Adipose tissue (tissue), 3 donors: ENCODE results near the gene NKPD1. TPM values are rescaled to one million over a fixed set of nuclear protein-coding genes. Genes with fewer than 3 reads are reported as not detected.

Experiments
- H3K27ac ChIP-seq: one replicate; pipeline ENCODE4 v1.5.1; 2013; ENCODE audit warnings: low read depth, low read length
- WGBS, 3 donors: extraction: QIAGEN DNeasy Blood & Tissue Kit; methylation state at CpG; one replicate each; pipeline ENCODE4 v1.1.7; 2013; 5-methylcytosine and 5-hydroxymethylcytosine counted together
- polyA plus RNA-seq, 3 donors: library from polyadenylated mRNA; stranded (reverse); fragments of 200-250 nt; gene quantifications; one replicate each; pipeline ENCODE4 v1.2.3, GENCODE V29; 2013
- donor health status: healthy with polysubstance abuse.
- donor health status: Bipolar disorder and iron deficiency.
- donor health status: healthy.

NKPD1 gene
- polyA plus RNA-seq: under 1 TPM; 0.04 to 0.11 (median 0.05) TPM

- WGBS, 3 donors: 29 to 61% (median 56%) methylated on average over 27 to 29 of the region's 29 CpGs
- H3K27ac ChIP-seq: no peak within 1 kb of the TSS
These were observed at the start of gene NKPD1 for GRCh38 chr19:45160870-45161737. Gene NKPD1, minus strand, starts transcription at chr19:45160982. Its CDS starts 832 bp downstream, at chr19:45160150.

GRCh38 chr19:45206328-45206727 lies 45.5 kb upstream of the NKPD1 start:
- WGBS, 3 donors: 89 to 97% (median 91%) methylated on average over 3 of the region's 3 CpGs
- no peak overlapping the region for H3K27ac ChIP-seq

GRCh38 chr19:45205810-45206209 lies 45.0 kb upstream of the NKPD1 start:
- H3K27ac ChIP-seq: no peak overlapping the region
- 85 to 90% (median 90%) methylated on average over 12 of the region's 12 CpGs for WGBS, 3 donors

GRCh38 chr19:45202637-45203036 lies 41.9 kb upstream of the NKPD1 start:
- no peak overlapping the region for H3K27ac ChIP-seq
- 78 to 81% (median 78%) methylated on average over 6 of the region's 6 CpGs for WGBS, 3 donors

GRCh38 chr19:45200568-45200967 lies 39.8 kb upstream of the NKPD1 start:
- 51 to 62% (median 54%) methylated on average over 4 of the region's 4 CpGs for WGBS, 3 donors
- H3K27ac ChIP-seq: no peak overlapping the region

GRCh38 chr19:45195764-45196163 lies 35.0 kb upstream of the NKPD1 start:
- H3K27ac ChIP-seq: no peak overlapping the region
- WGBS, 3 donors: 83 to 92% (median 91%) methylated on average over 6 of the region's 6 CpGs

- no peak overlapping the region for H3K27ac ChIP-seq
These were observed 30.6 kb upstream of the NKPD1 start for GRCh38 chr19:45191375-45191774.

GRCh38 chr19:45189971-45190370 lies 29.2 kb upstream of the NKPD1 start:
- 92 to 100% (median 92%) methylated on average over 1 of the region's 1 CpG for WGBS, 3 donors
- H3K27ac ChIP-seq: no peak overlapping the region

More at GRCh38 chr19:45191375-45191774, 30.6 kb upstream of the NKPD1 start:
- WGBS, 3 donors: 92 to 98% (median 93%) methylated on average over 4 of the region's 4 CpGs

- H3K27ac ChIP-seq: no peak overlapping the region
- 45 to 47% (median 47%) methylated on average over 12 of the region's 12 CpGs for WGBS, 3 donors
These were observed 26.8 kb upstream of the NKPD1 start for GRCh38 chr19:45187421-45188100.

- no peak overlapping the region for H3K27ac ChIP-seq
- WGBS, 3 donors: 83 to 95% (median 90%) methylated on average over 12 of the region's 12 CpGs
These were observed 25.9 kb upstream of the NKPD1 start for GRCh38 chr19:45186509-45187334.

GRCh38 chr19:45184115-45184514 lies 23.3 kb upstream of the NKPD1 start:
- H3K27ac ChIP-seq: no peak overlapping the region
- 89 to 97% (median 94%) methylated on average over 5 of the region's 5 CpGs for WGBS, 3 donors

GRCh38 chr19:45182758-45183157 lies 22.0 kb upstream of the NKPD1 start:
- 69 to 89% (median 73%) methylated on average over 4 of the region's 4 CpGs for WGBS, 3 donors
- H3K27ac ChIP-seq: no peak overlapping the region

- WGBS, 3 donors: 79 to 85% (median 79%) methylated on average over 7 of the region's 7 CpGs
- no peak overlapping the region for H3K27ac ChIP-seq
These were observed 20.2 kb upstream of the NKPD1 start for GRCh38 chr19:45180936-45181335.

GRCh38 chr19:45179892-45180370 lies 19.1 kb upstream of the NKPD1 start:
- 35 to 62% (median 51%) methylated on average over 8 to 9 of the region's 9 CpGs for WGBS, 3 donors
- H3K27ac ChIP-seq: no peak overlapping the region

- H3K27ac ChIP-seq: no peak overlapping the region
- WGBS, 3 donors: 1 to 4% (median 1%) methylated on average over 47 to 97 of the region's 97 CpGs
These were observed 18.5 kb upstream of the NKPD1 start for GRCh38 chr19:45179072-45179891.

GRCh38 chr19:45178262-45179071 lies 17.7 kb upstream of the NKPD1 start, which contains the start of gene BLOC1S3:
Gene BLOC1S3, plus strand, starts transcription at chr19:45178784. Its CDS starts 513 bp downstream, at chr19:45179297.
- no peak within 1 kb of the TSS for H3K27ac ChIP-seq
- 0% methylated on average over 51 of the region's 51 CpGs for WGBS, 3 donors

- 0% methylated on average over 36 of the region's 36 CpGs for whole genome bisulfite sequencing, 3 donors
- H3K27ac ChIP-seq: no peak within 1 kb of the TSS
These were observed 17.1 kb upstream of the NKPD1 start, which contains the start of gene TRAPPC6A for GRCh38 chr19:45177817-45178261. Gene TRAPPC6A, minus strand, starts transcription at chr19:45178237. Its CDS starts 19 bp downstream, at chr19:45178218.
